Left lung (tissue), 10 donors: Measurements from ENCODE around the gene PID1. TPM values are rescaled to one million over a fixed set of nuclear protein-coding genes. Genes with fewer than 3 reads are reported as not detected.

ENCODE experiments used
- ATAC-seq: fragments of 200-7000 bp; cut with Tn5 transposase; one replicate; pipeline ENCODE4 v1.9.1; 2020; ENCODE audit warnings: moderate library complexity
- DNase-seq, 4 donors: peaks; one replicate each; pipeline ENCODE4 v3.0.0-alpha.2; 2013 to 2020
- H3K27ac ChIP-seq, 2 donors: fragments of 200-600 bp; sonication (generic) in 1 of 2; one replicate each; pipeline versions ENCODE4 v1.5.0 to v1.8.0; 2020 to 2021
- H3K27me3 ChIP-seq, 2 donors: fragments of 200-600 bp; sonication (generic) in 1 of 2; one replicate each; pipeline versions ENCODE4 v1.5.0 to v1.8.0; 2020 to 2021
- H3K36me3 ChIP-seq, 2 donors: fragments of 200-600 bp; sonication (generic) in 1 of 2; one replicate each; pipeline versions ENCODE4 v1.5.0 to v1.8.0; 2020 to 2021
- H3K4me1 ChIP-seq, 2 donors: fragments of 200-600 bp; one replicate each; pipeline ENCODE4 v1.8.0; 2021
- H3K4me3 ChIP-seq, 2 donors: fragments of 200-600 bp; sonication (generic) in 1 of 2; one replicate each; pipeline versions ENCODE4 v1.5.0 to v1.8.0; 2020 to 2021; ENCODE audit warnings: mild to moderate bottlenecking in 1 of 2
- H3K9me3 ChIP-seq, 2 donors: fragments of 200-600 bp; sonication (generic) in 1 of 2; one replicate each; pipeline versions ENCODE4 v1.5.0 to v1.8.0; 2020 to 2021
- intact Hi-C, 2 donors: fragments of 100-400 bp; cut with DNase I; formaldehyde crosslinking; loops; one replicate each; pipeline versions ENCODE4 v1.11.2 to v1.14.2; 2022
- polyA plus RNA-seq, 6 donors: library from polyadenylated mRNA; unstranded; fragments of 120-200 nt; gene quantifications; one replicate each; pipeline ENCODE4 v1.2.1, GENCODE V29; 2013; ENCODE audit not compliant: insufficient read length in 6 of 6
- total RNA-seq, 2 donors: library from RNA; stranded (reverse); fragmentation: NEBNext Ultra II Directional; extraction: Animal tissue kit (Norgen Biotek cat#: 25700); gene quantifications; one replicate each; pipeline ENCODE4 v1.2.1, GENCODE V29; 2021
- TF ChIP-seq, protein P1 (sequence below), 2 donors: fragments of 200-600 bp; sonication (generic) in 1 of 2; IDR thresholded peaks; one replicate each; pipeline versions ENCODE4 v1.5.0 to v1.8.0; 2021; ENCODE audit warnings: antibody characterized with exemption in 2 of 2
- donor health status: DM: no; HTN: yes; CAD: no.
- donor health status: DM: no; HTN: no; CAD: no.

PID1 gene
- total and polyA plus RNA-seq, 8 donors = 19.7 to 47.8 (median 27.4) TPM

DNA sequence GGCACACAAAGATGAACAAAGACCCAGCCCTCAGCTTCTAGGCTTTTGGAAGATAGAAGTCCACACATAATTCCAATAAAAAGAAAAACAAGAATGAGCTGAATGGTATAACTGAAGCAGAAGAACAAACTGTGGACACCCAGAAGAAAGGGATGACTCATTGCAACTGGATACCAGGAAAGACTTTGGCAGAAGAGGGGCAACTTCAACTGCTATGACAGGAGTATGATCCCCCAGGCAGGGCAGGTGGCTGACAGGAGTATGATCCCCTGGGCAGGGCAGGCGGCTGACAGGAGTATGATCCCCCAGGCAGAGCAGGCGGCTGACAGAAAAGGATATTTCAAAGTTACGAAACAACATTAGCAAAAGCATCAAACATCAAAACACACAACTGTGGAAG, 21.6 kb downstream of the PID1 start:
- intact Hi-C loops = no loop called here
- H3K27me3 ChIP-seq = no peaks in the 10 kb centered on the region
- no peak for ATAC-seq
- H3K27ac ChIP-seq = no peak overlapping the region
- TF ChIP-seq, protein P1, sequence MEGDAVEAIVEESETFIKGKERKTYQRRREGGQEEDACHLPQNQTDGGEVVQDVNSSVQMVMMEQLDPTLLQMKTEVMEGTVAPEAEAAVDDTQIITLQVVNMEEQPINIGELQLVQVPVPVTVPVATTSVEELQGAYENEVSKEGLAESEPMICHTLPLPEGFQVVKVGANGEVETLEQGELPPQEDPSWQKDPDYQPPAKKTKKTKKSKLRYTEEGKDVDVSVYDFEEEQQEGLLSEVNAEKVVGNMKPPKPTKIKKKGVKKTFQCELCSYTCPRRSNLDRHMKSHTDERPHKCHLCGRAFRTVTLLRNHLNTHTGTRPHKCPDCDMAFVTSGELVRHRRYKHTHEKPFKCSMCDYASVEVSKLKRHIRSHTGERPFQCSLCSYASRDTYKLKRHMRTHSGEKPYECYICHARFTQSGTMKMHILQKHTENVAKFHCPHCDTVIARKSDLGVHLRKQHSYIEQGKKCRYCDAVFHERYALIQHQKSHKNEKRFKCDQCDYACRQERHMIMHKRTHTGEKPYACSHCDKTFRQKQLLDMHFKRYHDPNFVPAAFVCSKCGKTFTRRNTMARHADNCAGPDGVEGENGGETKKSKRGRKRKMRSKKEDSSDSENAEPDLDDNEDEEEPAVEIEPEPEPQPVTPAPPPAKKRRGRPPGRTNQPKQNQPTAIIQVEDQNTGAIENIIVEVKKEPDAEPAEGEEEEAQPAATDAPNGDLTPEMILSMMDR (IDR thresholded peaks at IDR 0.05) = no peak
- no peak for DNase-seq
- no peaks in the 10 kb centered on the region for H3K4me1 ChIP-seq
- H3K9me3 ChIP-seq = no peaks in the 10 kb centered on the region
- H3K36me3 ChIP-seq = no peaks in the 10 kb centered on the region
- H3K4me3 ChIP-seq = no peak overlapping the region

DNA sequence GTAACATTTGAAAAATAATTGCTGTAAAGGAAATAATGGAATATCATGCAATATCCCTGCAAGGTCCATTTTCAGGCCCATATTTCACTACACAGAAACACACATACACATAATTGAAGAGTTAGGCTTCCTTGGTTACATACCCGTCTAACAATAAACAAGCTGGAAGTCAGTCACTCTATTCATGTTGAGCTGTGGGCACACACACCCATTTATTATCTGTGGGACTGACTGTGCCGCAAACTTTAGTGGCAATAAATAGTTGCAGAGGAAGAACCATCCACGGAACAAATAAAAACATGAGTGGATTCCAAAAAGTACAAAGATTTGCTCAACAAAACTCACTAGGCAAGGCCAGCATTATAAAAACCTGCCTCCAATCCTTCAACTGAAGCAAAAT, 24.8 kb downstream of the PID1 start:
- no peak for ATAC-seq
- H3K27ac ChIP-seq = no peak overlapping the region
- TF ChIP-seq, protein P1 (IDR thresholded peaks at IDR 0.05) = no peak
- no peaks in the 10 kb centered on the region for H3K36me3 ChIP-seq
- H3K4me1 ChIP-seq = no peaks in the 10 kb centered on the region
- peaks cover 0 to 16% of the 10 kb centered on the region in 2 donors for H3K9me3 ChIP-seq
- intact Hi-C loops = no loop called here
- no peaks in the 10 kb centered on the region for H3K27me3 ChIP-seq
- H3K4me3 ChIP-seq = no peak overlapping the region
- DNase-seq = no peak

DNA sequence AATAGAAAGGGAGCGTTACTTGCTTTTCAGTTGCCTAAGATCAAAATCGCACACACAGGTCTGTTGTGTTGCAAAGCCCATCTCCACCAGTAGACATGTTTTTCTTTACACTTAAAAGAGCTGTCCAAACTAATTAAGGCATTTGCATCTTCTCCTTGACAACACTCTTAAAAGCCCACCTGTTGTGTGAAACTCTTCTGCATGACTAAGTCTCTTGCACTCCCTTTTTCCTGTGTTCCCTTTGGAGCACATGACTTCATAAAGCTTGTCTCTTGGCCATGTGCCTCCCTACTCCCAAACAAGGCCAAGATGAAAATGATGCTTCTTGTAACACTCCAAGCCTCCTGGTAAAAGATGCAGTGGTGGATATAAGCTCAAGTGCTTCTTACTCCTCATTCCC, 26.1 kb downstream of the PID1 start:
- ATAC-seq = no peak
- H3K36me3 ChIP-seq = no peaks in the 10 kb centered on the region
- TF ChIP-seq, protein P1 (IDR thresholded peaks at IDR 0.05) = no peak
- peaks cover 4 to 29% of the 10 kb centered on the region in 2 donors for H3K9me3 ChIP-seq
- no peak overlapping the region for H3K27ac ChIP-seq
- H3K4me1 ChIP-seq = no peaks in the 10 kb centered on the region
- no peak overlapping the region for H3K4me3 ChIP-seq
- H3K27me3 ChIP-seq = no peaks in the 10 kb centered on the region
- intact Hi-C loops = no loop called here
- DNase-seq = no peak

DNA sequence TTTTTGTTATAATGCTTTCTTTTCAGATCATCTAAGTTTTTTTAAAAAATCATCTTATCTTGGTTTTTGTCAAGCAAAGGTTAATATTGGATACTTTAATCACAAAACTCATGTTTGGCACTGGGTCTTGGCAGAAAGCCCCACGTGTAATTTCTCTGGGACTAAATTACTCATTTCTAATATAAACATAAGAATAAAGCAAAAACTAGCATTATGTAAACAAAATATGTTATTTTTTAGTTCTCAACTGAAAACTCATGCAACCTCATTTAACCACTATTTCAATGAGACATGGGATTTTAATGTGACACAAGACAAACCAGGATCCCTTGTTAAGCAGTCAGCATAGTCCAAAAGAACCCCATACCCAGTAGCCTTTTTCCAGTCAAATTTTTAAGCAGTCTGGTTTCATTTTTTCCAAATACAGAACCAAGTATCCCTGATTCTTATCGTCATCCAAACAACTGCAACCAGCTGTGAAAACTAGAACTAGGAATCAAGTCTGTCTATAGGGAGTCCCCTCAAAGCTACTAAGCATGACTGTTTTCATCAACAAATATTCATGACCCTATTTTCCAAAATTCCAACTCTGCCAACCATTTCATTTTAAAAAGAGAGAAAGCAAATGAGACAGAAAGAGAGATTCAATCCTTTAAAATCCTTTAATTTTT, 27.1 kb downstream of the PID1 start:
- H3K27ac ChIP-seq = no peak overlapping the region
- peak in 2 of 4 donors; percentile 51 to 65 for DNase-seq
- no peak for ATAC-seq
- intact Hi-C loops = no loop called here
- no peaks in the 10 kb centered on the region for H3K4me1 ChIP-seq
- H3K9me3 ChIP-seq = peaks cover 4 to 29% of the 10 kb centered on the region in 2 donors
- no peaks in the 10 kb centered on the region for H3K27me3 ChIP-seq
- no peaks in the 10 kb centered on the region for H3K36me3 ChIP-seq
- H3K4me3 ChIP-seq = no peak overlapping the region
- TF ChIP-seq, protein P1 (IDR thresholded peaks at IDR 0.05) = no peak

DNA sequence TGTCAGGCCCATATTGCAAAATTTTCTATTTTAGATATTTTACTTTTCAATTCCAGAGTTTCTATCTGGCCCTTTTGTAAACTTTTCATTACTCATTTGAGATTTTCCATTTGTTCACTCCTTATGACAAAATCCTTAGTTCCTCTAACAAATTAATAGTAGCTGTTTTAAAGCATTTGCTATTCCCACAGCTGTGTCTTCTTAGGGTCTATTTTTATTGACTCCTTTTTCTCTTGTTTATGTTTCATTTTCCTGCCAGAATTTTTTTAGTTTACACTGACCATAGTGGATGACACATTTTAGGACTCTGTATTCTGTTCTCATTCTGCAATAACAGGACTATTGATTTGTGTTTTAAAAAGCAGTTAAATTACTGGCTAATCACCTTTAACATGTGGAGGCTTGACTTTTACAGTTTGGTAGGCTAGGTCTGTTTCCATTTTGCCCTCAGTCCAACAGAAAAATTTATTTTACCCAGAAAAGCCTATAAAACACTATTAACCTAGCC, 30.0 kb downstream of the PID1 start:
- ATAC-seq = no peak
- intact Hi-C loops = no loop called here

More for the DNA sequence above, 30.0 kb downstream of the PID1 start:
- no peak for DNase-seq
- no peaks in the 10 kb centered on the region for H3K27me3 ChIP-seq
- H3K27ac ChIP-seq = no peak overlapping the region
- no peak overlapping the region for H3K4me3 ChIP-seq
- TF ChIP-seq, protein P1 (IDR thresholded peaks at IDR 0.05) = no peak
- no peaks in the 10 kb centered on the region for H3K36me3 ChIP-seq
- H3K9me3 ChIP-seq = peaks cover 4 to 29% of the 10 kb centered on the region in 2 donors
- no peaks in the 10 kb centered on the region for H3K4me1 ChIP-seq
